ENCODE measurements around the gene KIF5C.

KIF5C gene

GRCh38 chr2:148959745-148960144 is 84.7 kb downstream of the KIF5C start:
- H3K27me3 ChIP-seq (ENCODE audit: insufficient read depth, poor library complexity, severe bottlenecking), result no peaks in the 10 kb centered on the region
- no peak for DNase-seq (ENCODE audit: low read depth in 1 of 2, low spot score in 1 of 2)
- no peak overlapping the region for H3K27ac ChIP-seq (replicated peaks)
- no peak overlapping the region for H3K4me3 ChIP-seq (replicated peaks; ENCODE audit: insufficient read depth, low read length)
- TF ChIP-seq CTCF (IDR thresholded peaks at IDR 0.05; ENCODE audit: insufficient read depth, low read length), result no peak
- TF ChIP-seq SPI1 (IDR thresholded peaks at IDR 0.05; ENCODE audit: borderline replicate concordance, low read depth), result no peak
- no peak for TF ChIP-seq POLR2AphosphoS5 (IDR thresholded peaks at IDR 0.05; ENCODE audit: low read depth)
- no peak for TF ChIP-seq REST (IDR thresholded peaks at IDR 0.05; ENCODE audit: insufficient replicate concordance, low read depth)
- no peak for TF ChIP-seq GABPA (IDR thresholded peaks at IDR 0.05; ENCODE audit: low read depth)

GRCh38 chr2:148960483-148960882 is 85.5 kb downstream of the KIF5C start:
- DNase-seq (ENCODE audit: low read depth in 1 of 2, low spot score in 1 of 2), result no peak
- TF ChIP-seq CTCF (IDR thresholded peaks at IDR 0.05; ENCODE audit: insufficient read depth, low read length) (no peak), SPI1 (IDR thresholded peaks at IDR 0.05; ENCODE audit: borderline replicate concordance, low read depth) (no peak), GABPA (IDR thresholded peaks at IDR 0.05; ENCODE audit: low read depth) (no peak), POLR2AphosphoS5 (IDR thresholded peaks at IDR 0.05; ENCODE audit: low read depth) (no peak), REST (IDR thresholded peaks at IDR 0.05; ENCODE audit: insufficient replicate concordance, low read depth) (no peak)
- Histone ChIP-seq H3K4me3 (replicated peaks; ENCODE audit: insufficient read depth, low read length) (no peak overlapping the region), H3K27ac (replicated peaks) (no peak overlapping the region), H3K27me3 (ENCODE audit: insufficient read depth, poor library complexity, severe bottlenecking) (no peaks in the 10 kb centered on the region)

GRCh38 chr2:148963461-148963860 is 88.4 kb downstream of the KIF5C start:
- Histone ChIP-seq H3K4me3 (replicated peaks; ENCODE audit: insufficient read depth, low read length) (no peak overlapping the region), H3K27ac (replicated peaks) (no peak overlapping the region), H3K27me3 (ENCODE audit: insufficient read depth, poor library complexity, severe bottlenecking) (no peaks in the 10 kb centered on the region)
- DNase-seq (ENCODE audit: low read depth in 1 of 2, low spot score in 1 of 2), result no peak
- TF ChIP-seq REST (IDR thresholded peaks at IDR 0.05; ENCODE audit: insufficient replicate concordance, low read depth) (no peak), POLR2AphosphoS5 (IDR thresholded peaks at IDR 0.05; ENCODE audit: low read depth) (no peak), GABPA (IDR thresholded peaks at IDR 0.05; ENCODE audit: low read depth) (no peak), SPI1 (IDR thresholded peaks at IDR 0.05; ENCODE audit: borderline replicate concordance, low read depth) (no peak), CTCF (IDR thresholded peaks at IDR 0.05; ENCODE audit: insufficient read depth, low read length) (no peak)
